CD14-positive monocyte (primary cell): ENCODE measurements around the gene CHMP2A. TPM values are rescaled to one million over a fixed set of nuclear protein-coding genes. Genes with fewer than 3 reads are reported as not detected.

Source experiments
- DNase-seq, 3 donors: peaks; one replicate each; pipeline ENCODE4 v3.0.0-alpha.2; 2011 to 2022
- H2AFZ ChIP-seq: 2 replicates; pipeline ENCODE4 v1.6.0; 2012; ENCODE audit warnings: mild to moderate bottlenecking, low read depth, low read length, inconsistent platforms; ENCODE audit not compliant: insufficient read depth, poor library complexity, severe bottlenecking
- H3K27ac ChIP-seq, 2 donors: 1 replicate in 1 of 2; 2 replicates in 1 of 2; pipeline ENCODE4 v1.5.1; 2012 to 2013; ENCODE audit warnings: low read length in 2 of 2, control low read depth in 1 of 2, inconsistent platforms in 1 of 2, low read depth in 1 of 2, mild to moderate bottlenecking in 1 of 2
- H3K27me3 ChIP-seq, 2 donors: one replicate each; pipeline versions ENCODE4 v1.6.0 to v1.6.1; 2011 to 2013; ENCODE audit warnings: low read length in 2 of 2; ENCODE audit not compliant: control insufficient read depth in 2 of 2, insufficient read depth in 2 of 2
- H3K36me3 ChIP-seq, 2 donors: replicated peaks in 1 of 2; 1 replicate in 1 of 2; 2 replicates in 1 of 2; pipeline versions ENCODE4 v1.5.1 to v1.6.1; 2012 to 2013; ENCODE audit warnings: low read length in 2 of 2, control low read depth in 1 of 2, inconsistent platforms in 1 of 2, mild to moderate bottlenecking in 1 of 2; ENCODE audit not compliant: insufficient read depth in 2 of 2, control insufficient read depth in 1 of 2
- H3K4me1 ChIP-seq, 2 donors: 1 replicate in 1 of 2; 2 replicates in 1 of 2; pipeline versions ENCODE4 v1.5.1 to v1.6.1; 2012 to 2013; ENCODE audit warnings: low read length in 2 of 2, control low read depth in 1 of 2, inconsistent platforms in 1 of 2, mild to moderate bottlenecking in 1 of 2, moderate library complexity in 1 of 2; ENCODE audit not compliant: insufficient read depth in 2 of 2, control insufficient read depth in 1 of 2
- H3K4me2 ChIP-seq: replicated peaks from 2 replicates; pipeline ENCODE3; 2012; ENCODE audit warnings: low read length, moderate library complexity, mild to moderate bottlenecking; ENCODE audit not compliant: poor library complexity, severe bottlenecking; ENCODE audit errors: extremely low read depth
- H3K4me3 ChIP-seq, 3 experiments: fragments of 200-600 bp in 1 of 3; sonication (generic) in 1 of 3; replicated peaks in 1 of 3; 1 replicate in 2 of 3; 2 replicates in 1 of 3; pipeline ENCODE4 v1.5.1; 2011 to 2013; ENCODE audit warnings: low read length in 3 of 3, mild to moderate bottlenecking in 3 of 3, control low read depth in 2 of 3, low read depth in 2 of 3, inconsistent platforms in 1 of 3, moderate library complexity in 1 of 3
- H3K79me2 ChIP-seq: 2 replicates; pipeline ENCODE4 v1.6.0; 2012; ENCODE audit warnings: mild to moderate bottlenecking, control low read depth, inconsistent platforms, low read length, moderate library complexity; ENCODE audit not compliant: insufficient read depth
- H3K9ac ChIP-seq: 2 replicates; pipeline ENCODE4 v1.6.0; 2017; ENCODE audit warnings: low read length, mild to moderate bottlenecking; ENCODE audit not compliant: insufficient read depth, poor library complexity, severe bottlenecking
- H3K9me3 ChIP-seq, 2 donors: replicated peaks in 1 of 2; 1 replicate in 1 of 2; 2 replicates in 1 of 2; pipeline versions ENCODE4 v1.5.1 to v1.6.1; 2012 to 2013; ENCODE audit warnings: low read length in 2 of 2, control low read depth in 1 of 2; ENCODE audit not compliant: control insufficient read depth in 1 of 2, insufficient read depth in 1 of 2
- H4K20me1 ChIP-seq: 2 replicates; pipeline ENCODE4 v1.6.0; 2012; ENCODE audit warnings: mild to moderate bottlenecking, low read length, control low read depth, moderate library complexity; ENCODE audit not compliant: insufficient read depth
- H3K27ac Mint-ChIP-seq, 7 donors: one replicate each; pipeline ENCODE4 v1.8.0; 2020; ENCODE audit warnings: mild to moderate bottlenecking in 7 of 7, mixed read lengths in 7 of 7, moderate library complexity in 6 of 7, inconsistent platforms in 2 of 7
- H3K27me3 Mint-ChIP-seq, 3 donors: one replicate each; pipeline ENCODE4 v1.8.0; 2021 to 2022; ENCODE audit warnings: low read depth in 3 of 3, mild to moderate bottlenecking in 3 of 3, mixed read lengths in 3 of 3, moderate library complexity in 3 of 3, inconsistent platforms in 1 of 3
- H3K36me3 Mint-ChIP-seq, 2 donors: one replicate each; pipeline ENCODE4 v1.8.0; 2020; ENCODE audit warnings: mixed read lengths in 2 of 2, inconsistent platforms in 1 of 2, mild to moderate bottlenecking in 1 of 2
- H3K4me1 Mint-ChIP-seq: one replicate; pipeline ENCODE4 v1.8.0; 2020; ENCODE audit warnings: mild to moderate bottlenecking, mixed read lengths
- H3K4me3 Mint-ChIP-seq, 2 donors: one replicate each; pipeline ENCODE4 v1.8.0; 2020; ENCODE audit warnings: mild to moderate bottlenecking in 2 of 2, mixed read lengths in 2 of 2, moderate library complexity in 1 of 2
- H3K9me3 Mint-ChIP-seq, 7 donors: one replicate each; pipeline ENCODE4 v1.8.0; 2020 to 2022; ENCODE audit warnings: mixed read lengths in 7 of 7, mild to moderate bottlenecking in 6 of 7, moderate library complexity in 6 of 7, inconsistent platforms in 2 of 7
- CTCF ChIP-seq: fragments of 200-600 bp; IDR thresholded peaks from one replicate; pipeline ENCODE4 v1.8.0; 2022; ENCODE audit warnings: antibody characterized with exemption, mild to moderate bottlenecking
- WGBS: methylation state at CpG from one replicate; pipeline ENCODE4 v1.1.5; 2013; ENCODE audit warnings: missing lambda C conversion rate; ENCODE audit not compliant: insufficient coverage; 5-methylcytosine and 5-hydroxymethylcytosine counted together
- intact Hi-C, 2 donors: fragments of 100-400 bp; cut with micrococcal nuclease; formaldehyde crosslinking; loops; one replicate each; pipeline versions ENCODE4 v1.15.0 to v1.15.1; 2023
- polyA plus RNA-seq, 3 donors: library from polyadenylated mRNA; depleted of rRNA in 1 of 3; unstranded in 2 of 3; stranded (reverse) in 1 of 3; fragments of 300-500 nt in 2 of 3; fragments of >200 nt in 1 of 3; fragmentation: Illumina TruSeq in 2 of 3; gene quantifications; 1 replicate in 2 of 3; 2 replicates in 1 of 3; pipeline ENCODE4 v1.2.3, GENCODE V29; 2012 to 2021

Gene CHMP2A
- polyA plus RNA-seq, 3 donors, result 228 to 323 (median 290) TPM

- Histone ChIP-seq H3K36me3 (peaks cover 66 to 71% of the 10 kb centered on the region in 2 donors), H3K79me2 (peaks cover 67% of the 10 kb centered on the region), H3K4me3 (no peak overlapping the region), H3K4me1 (peaks cover 30 to 33% of the 10 kb centered on the region in 2 donors), H3K9me3 (no peaks in the 10 kb centered on the region), H4K20me1 (peaks cover 71% of the 10 kb centered on the region), H2AFZ (no peak overlapping the region), H3K27ac (peak overlapping the region in 1 of 2 donors; percentile 45), H3K27me3 (no peaks in the 10 kb centered on the region), H3K4me2 (no peak overlapping the region), H3K9ac (no peak overlapping the region)
- Mint-ChIP-seq H3K36me3 (peaks cover 68 to 81% of the 10 kb centered on the region in 2 donors), H3K9me3 (peaks cover 0 to 2% (median 0%) of the 10 kb centered on the region in 7 donors), H3K4me1 (peaks cover 37% of the 10 kb centered on the region), H3K27ac (peak overlapping the region in 3 of 7 donors; percentile 39 to 63 (median 48)), H3K4me3 (peak overlapping the region in 1 of 2 donors; percentile 9), H3K27me3 (no peaks in the 10 kb centered on the region)
- 95% methylated on average over 10 of the region's 13 CpGs for WGBS
- intact Hi-C loops, result no loop called here
- DNase-seq, result no peak
- no peak for TF ChIP-seq CTCF
Observed at GRCh38 chr19:58550362-58551122, 4.4 kb downstream of the CHMP2A start.

- Histone ChIP-seq H2AFZ (no peak overlapping the region), H3K9me3 (no peaks in the 10 kb centered on the region), H3K4me3 (no peak overlapping the region), H3K36me3 (peaks cover 66 to 69% of the 10 kb centered on the region in 2 donors), H3K79me2 (peaks cover 69% of the 10 kb centered on the region), H4K20me1 (peaks cover 78% of the 10 kb centered on the region), H3K4me1 (peaks cover 31 to 34% of the 10 kb centered on the region in 2 donors), H3K9ac (no peak overlapping the region), H3K4me2 (no peak overlapping the region), H3K27ac (no peak overlapping the region), H3K27me3 (no peaks in the 10 kb centered on the region)
- peaks cover 37% of the 10 kb centered on the region for H3K4me1 Mint-ChIP-seq
- H3K27ac Mint-ChIP-seq, result peak overlapping the region in 2 of 7 donors; percentile 71 to 76
- peaks cover 0 to 2% (median 0%) of the 10 kb centered on the region in 7 donors for H3K9me3 Mint-ChIP-seq
- DNase-seq, result no peak
- no peaks in the 10 kb centered on the region for H3K27me3 Mint-ChIP-seq
- H3K36me3 Mint-ChIP-seq, result peaks cover 66 to 81% of the 10 kb centered on the region in 2 donors
- H3K4me3 Mint-ChIP-seq, result no peak overlapping the region
- TF ChIP-seq CTCF, result no peak
- WGBS, result 96% methylated on average over 7 of the region's 11 CpGs
- intact Hi-C loops, result no loop called here
Observed at GRCh38 chr19:58549664-58550361, 5.1 kb downstream of the CHMP2A start.
